Gastrocnemius medialis (tissue), 4 donors: ENCODE measurements around the gene PRIM1. TPM values are rescaled to one million over a fixed set of nuclear protein-coding genes. Genes with fewer than 3 reads are reported as not detected.

Experiments used
- ATAC-seq, 2 donors: fragments of 150-250 bp; one replicate each; pipeline ENCODE4 v1.9.1; 2016
- DNase-seq, 2 donors: peaks; one replicate each; pipeline ENCODE4 v3.0.0-alpha.2; 2019
- H3K27ac ChIP-seq, 4 donors: fragments of 200-600 bp; sonication (generic); 1 replicate in 1 of 4; 2 replicates in 3 of 4; pipeline ENCODE4 v1.5.1; 2016 to 2018; ENCODE audit warnings: mild to moderate bottlenecking in 2 of 4, moderate library complexity in 1 of 4
- H3K27me3 ChIP-seq, 3 donors: fragments of 200-600 bp; sonication (generic) in 2 of 3; 1 replicate in 1 of 3; 2 replicates in 2 of 3; pipeline versions ENCODE4 v1.5.1 to v1.6.0; 2016 to 2019; ENCODE audit warnings: mild to moderate bottlenecking in 1 of 3, moderate library complexity in 1 of 3
- H3K36me3 ChIP-seq, 2 donors: fragments of 200-600 bp; sonication (generic) in 1 of 2; one replicate each; pipeline ENCODE4 v1.5.1; 2017 to 2018
- H3K4me1 ChIP-seq, 2 donors: fragments of 200-600 bp; sonication (generic) in 1 of 2; one replicate each; pipeline ENCODE4 v1.5.1; 2016 to 2017; ENCODE audit warnings: mild to moderate bottlenecking in 2 of 2
- H3K4me3 ChIP-seq, 4 donors: fragments of 200-600 bp; sonication (generic) in 3 of 4; 1 replicate in 1 of 4; 2 replicates in 3 of 4; pipeline ENCODE4 v1.5.1; 2016 to 2019; ENCODE audit warnings: mild to moderate bottlenecking in 2 of 4
- H3K9me3 ChIP-seq, 3 donors: fragments of 200-600 bp; sonication (generic) in 2 of 3; 1 replicate in 1 of 3; 2 replicates in 2 of 3; pipeline ENCODE4 v1.5.1; 2016 to 2019
- CTCF ChIP-seq, 5 experiments: fragments of 450-650 bp in 3 of 5; fragments of 200-600 bp in 2 of 5; sonication (generic) in 2 of 5; IDR thresholded peaks in 4 of 5; conservative IDR thresholded peaks in 1 of 5; 1 replicate in 4 of 5; 2 replicates in 1 of 5; pipeline ENCODE4 v1.5.1; 2016 to 2019; ENCODE audit warnings: antibody characterized with exemption in 5 of 5, mild to moderate bottlenecking in 3 of 5, moderate library complexity in 3 of 5
- POLR2A ChIP-seq, 2 donors: fragments of 450-650 bp; IDR thresholded peaks; one replicate each; pipeline ENCODE4 v1.6.1; 2017; ENCODE audit warnings: antibody characterized with exemption in 2 of 2, mild to moderate bottlenecking in 2 of 2, moderate library complexity in 2 of 2
- in situ Hi-C, 4 donors: fragments of 200-750 bp; cut with MboI; loops; one replicate each; pipeline versions ENCODE4 v1.15.0 to v1.8.0; 2017; ENCODE audit warnings: low sequenced_read_pairs in 4 of 4
- intact Hi-C: fragments of 100-400 bp; cut with DNase I; formaldehyde crosslinking; loops from one replicate; pipeline ENCODE4 v1.15.1; 2023; ENCODE audit warnings: low total_unique reads
- total RNA-seq, 4 donors: library from RNA; depleted of rRNA; stranded (reverse); fragments of >200 nt; gene quantifications; one replicate each; pipeline versions ENCODE4 v1.1.0 to v1.2.3, GENCODE V29; 2016

The PRIM1 gene
- total RNA-seq, 4 donors from 2014 or later = 3.2 to 5.9 (median 3.7) TPM

GRCh38 chr12:56772625-56773024, 20.5 kb upstream of the PRIM1 start:
- no peaks in the 10 kb centered on the region for H3K4me1 ChIP-seq
- in situ Hi-C loops (no loop called here), intact Hi-C loops (no loop called here)
- no peak for TF ChIP-seq POLR2A (IDR thresholded peaks at IDR 0.05)
- H3K9me3 ChIP-seq = no peaks in the 10 kb centered on the region
- no peak overlapping the region for H3K27ac ChIP-seq
- ATAC-seq = no peak
- no peak for DNase-seq
- no peak overlapping the region for H3K4me3 ChIP-seq
- no peaks in the 10 kb centered on the region for H3K36me3 ChIP-seq
- H3K27me3 ChIP-seq = no peaks in the 10 kb centered on the region

DNA sequence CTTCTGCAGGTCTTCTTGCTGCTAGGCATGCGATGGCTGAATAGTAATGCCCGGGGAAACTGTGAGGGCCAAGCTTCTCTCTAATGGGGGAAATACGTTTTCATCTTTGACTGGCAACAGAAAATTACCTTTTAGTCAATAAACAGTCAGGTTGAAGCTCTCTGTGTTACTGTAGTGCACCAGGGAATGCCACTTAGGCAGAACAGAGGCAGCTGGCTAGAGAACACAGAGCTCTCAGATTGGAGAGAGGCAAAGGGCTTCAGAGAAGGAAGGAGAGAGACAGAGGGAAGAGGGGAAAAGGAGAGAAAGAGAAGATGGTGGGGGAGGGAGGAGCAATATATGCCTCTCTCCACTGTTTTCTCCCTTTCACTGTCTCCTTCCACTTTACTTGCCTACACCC, 17.7 kb upstream of the PRIM1 start:
- no peak for ATAC-seq
- Histone ChIP-seq H3K27ac (no peak overlapping the region), H3K27me3 (no peaks in the 10 kb centered on the region), H3K9me3 (no peaks in the 10 kb centered on the region), H3K36me3 (no peaks in the 10 kb centered on the region), H3K4me1 (no peaks in the 10 kb centered on the region), H3K4me3 (no peak overlapping the region)
- TF ChIP-seq CTCF (IDR thresholded peaks at IDR 0.05 in 4 of 5, conservative IDR thresholded peaks at IDR 0.05 in 1 of 5) (no peak), POLR2A (IDR thresholded peaks at IDR 0.05) (no peak)
- in situ Hi-C loops = no loop called here
- intact Hi-C loops = no loop called here
- DNase-seq = no peak

DNA sequence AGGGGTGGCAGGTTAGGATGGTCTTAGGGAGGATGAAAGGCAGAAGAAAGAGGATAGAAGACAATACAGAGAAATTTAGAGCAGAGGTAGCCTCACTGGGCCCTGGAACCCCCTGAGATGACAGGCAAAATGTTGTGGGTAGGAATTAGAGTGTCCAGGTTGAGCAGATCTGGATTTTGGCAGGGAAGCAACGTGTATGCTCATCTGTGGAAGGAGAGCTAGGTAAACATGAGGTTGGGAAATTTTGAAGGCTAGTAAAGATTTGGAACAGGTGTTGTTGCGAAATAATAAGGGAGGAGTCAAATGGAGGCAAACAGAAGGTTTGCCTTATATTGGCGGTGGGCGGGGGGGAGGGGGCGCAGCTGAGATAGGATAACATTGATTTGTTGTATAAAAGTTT, 16.3 kb upstream of the PRIM1 start:
- no peak overlapping the region for H3K27ac ChIP-seq
- no peak for ATAC-seq

DNA sequence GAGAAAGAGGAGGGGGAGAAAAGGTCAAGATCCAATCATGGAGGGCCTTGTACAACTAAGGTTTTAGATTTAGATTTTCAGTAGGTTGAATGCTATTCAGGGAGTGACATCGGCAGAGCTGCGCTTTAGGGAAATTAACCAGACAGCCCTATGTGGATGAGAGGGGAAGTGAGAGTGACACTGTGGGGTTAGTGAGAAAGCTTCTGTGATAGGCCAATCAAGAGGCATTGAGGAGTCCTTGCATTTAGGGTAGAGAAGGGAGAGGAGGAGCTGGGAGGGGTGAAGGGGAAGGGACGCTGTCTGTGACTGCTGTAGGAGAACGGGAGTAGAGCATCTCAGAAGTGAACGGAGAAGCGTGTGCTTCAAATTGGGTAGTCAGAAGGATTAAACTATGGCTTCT, 14.4 kb upstream of the PRIM1 start:
- in situ Hi-C loops = no loop called here
- Histone ChIP-seq H3K27me3 (no peaks in the 10 kb centered on the region), H3K36me3 (no peaks in the 10 kb centered on the region), H3K27ac (no peak overlapping the region), H3K4me3 (no peak overlapping the region), H3K4me1 (no peaks in the 10 kb centered on the region), H3K9me3 (no peaks in the 10 kb centered on the region)
- TF ChIP-seq CTCF (IDR thresholded peaks at IDR 0.05 in 4 of 5, conservative IDR thresholded peaks at IDR 0.05 in 1 of 5) (no peak), POLR2A (IDR thresholded peaks at IDR 0.05) (no peak)
- DNase-seq (no peak), ATAC-seq (no peak)
- intact Hi-C loops = no loop called here

More for the DNA sequence above, 16.3 kb upstream of the PRIM1 start:
- no peak for DNase-seq
- TF ChIP-seq CTCF (IDR thresholded peaks at IDR 0.05 in 4 of 5, conservative IDR thresholded peaks at IDR 0.05 in 1 of 5) = no peak
- TF ChIP-seq POLR2A (IDR thresholded peaks at IDR 0.05) = no peak
- Histone ChIP-seq H3K36me3 (no peaks in the 10 kb centered on the region), H3K4me3 (no peak overlapping the region), H3K4me1 (no peaks in the 10 kb centered on the region), H3K9me3 (no peaks in the 10 kb centered on the region), H3K27me3 (no peaks in the 10 kb centered on the region)
- in situ Hi-C loops = no loop called here
- intact Hi-C loops = no loop called here

DNA sequence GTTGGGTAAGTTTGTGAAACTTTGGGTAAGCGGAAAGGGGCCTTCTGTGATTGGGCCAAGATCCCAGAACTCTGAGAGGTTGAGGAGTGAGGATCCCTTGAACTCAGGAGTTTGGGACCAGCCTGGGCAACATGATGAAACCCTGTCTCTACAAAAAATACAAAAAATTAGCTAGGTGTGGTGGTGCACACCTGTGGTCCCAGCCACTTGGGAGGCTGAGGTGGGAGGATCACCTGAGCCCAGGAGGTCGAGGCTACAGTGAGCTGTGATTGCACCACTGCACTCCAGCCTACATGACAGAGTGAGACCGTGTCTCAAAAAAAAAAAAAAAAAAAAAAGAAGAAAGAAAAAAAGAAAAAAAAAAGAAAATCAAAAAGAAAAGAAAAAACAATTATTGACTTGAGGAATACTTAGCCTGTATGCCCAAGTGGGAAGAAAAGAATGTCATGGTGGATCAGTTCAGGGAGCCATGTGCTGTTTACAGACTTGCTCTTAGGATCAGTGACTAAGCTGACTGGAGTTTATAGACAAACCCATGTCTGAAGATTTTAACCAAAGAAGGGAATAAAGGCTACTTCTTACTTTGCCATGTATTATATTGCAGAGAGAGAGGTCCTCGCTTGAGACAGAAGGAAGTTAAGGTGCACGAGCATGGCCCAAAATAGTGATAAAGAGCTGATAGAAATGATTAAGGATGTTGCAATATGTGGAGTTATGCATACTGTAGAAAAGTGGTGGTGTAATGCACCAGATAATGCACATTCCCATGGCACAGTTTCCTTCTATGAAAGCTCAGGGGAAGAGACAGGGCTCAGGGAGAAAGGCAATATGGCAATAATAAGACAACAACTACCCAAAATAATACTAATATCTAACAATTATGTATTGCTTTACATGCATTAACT, 11.9 kb upstream of the PRIM1 start:
- in situ Hi-C loops = no loop called here
- intact Hi-C loops = no loop called here
- DNase-seq = no peak
- Histone ChIP-seq H3K4me3 (no peak overlapping the region), H3K36me3 (no peaks in the 10 kb centered on the region), H3K27ac (no peak overlapping the region), H3K27me3 (no peaks in the 10 kb centered on the region), H3K4me1 (no peaks in the 10 kb centered on the region), H3K9me3 (no peaks in the 10 kb centered on the region)
- ATAC-seq = no peak
- TF ChIP-seq POLR2A (IDR thresholded peaks at IDR 0.05) (no peak), CTCF (IDR thresholded peaks at IDR 0.05 in 4 of 5, conservative IDR thresholded peaks at IDR 0.05 in 1 of 5) (no peak)
